ENCODE results near the gene WNT8A. TPM values are rescaled to one million over a fixed set of nuclear protein-coding genes. Genes with fewer than 3 reads are reported as not detected.

The WNT8A gene
- total and polyA plus RNA-seq, 4 donors = not detected

DNA sequence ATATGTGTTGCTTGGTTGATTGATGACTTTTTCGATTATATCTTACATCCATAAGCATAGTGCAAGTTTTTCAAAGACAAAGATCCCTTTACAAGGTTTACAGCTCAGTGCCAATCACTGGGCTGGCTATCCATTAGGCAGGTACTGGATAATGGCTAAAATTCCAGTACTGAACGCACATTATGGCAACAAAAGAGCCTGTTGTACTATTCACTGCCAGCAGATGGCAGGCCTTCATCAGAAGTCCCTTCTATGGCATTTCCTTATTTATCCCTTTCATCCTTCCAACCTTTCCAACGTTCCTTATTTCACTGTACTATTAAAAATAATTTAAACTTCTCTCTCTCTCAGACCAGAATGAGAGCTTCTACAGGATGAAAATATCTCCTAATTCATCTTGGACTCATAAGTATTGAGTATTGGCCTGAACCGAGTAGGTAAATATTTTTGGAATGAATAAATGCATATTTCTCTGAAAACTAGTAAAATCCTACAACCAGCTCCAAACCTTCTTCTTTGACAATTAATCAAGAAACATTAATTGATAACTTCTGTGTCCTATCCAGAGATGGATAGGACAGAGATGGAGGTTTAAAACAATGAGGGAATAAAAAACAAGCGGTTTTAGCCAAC, 6.7 kb upstream of the WNT8A start:
- DNase-seq = peak in 1 of 2 donors; percentile 66
- intact Hi-C loops (cut with DNase I) = loop anchor here in 1 of 2 donors (5.0 kb wide), 1 partner anchor 55 kb away; no protein-coding TSS in a partner anchor
- H3K4me3 ChIP-seq (ENCODE audit: low read length in 2 of 2) = no peak overlapping the region
- no peaks in the 10 kb centered on the region for H3K4me1 ChIP-seq (ENCODE audit: control insufficient read depth in 1 of 2, insufficient read depth in 2 of 2, low read length in 2 of 2)
- H3K27me3 ChIP-seq (ENCODE audit: control insufficient read depth in 1 of 2, insufficient read depth in 2 of 2, low read length in 1 of 2) = no peaks in the 10 kb centered on the region
- H3K36me3 ChIP-seq (ENCODE audit: control insufficient read depth in 1 of 2, insufficient read depth in 2 of 2, low read length in 1 of 2) = no peaks in the 10 kb centered on the region
- H3K27ac ChIP-seq (ENCODE audit: low read depth in 1 of 2, low read length in 2 of 2) = no peak overlapping the region
- H3K9me3 ChIP-seq (ENCODE audit: control insufficient read depth, low read length) = no peaks in the 10 kb centered on the region
- 22 to 23% methylated on average over 5 of the region's 5 CpGs for WGBS, 2 donors
- peak; percentile 60 for ATAC-seq (ENCODE audit: low FRiP score)

- intact Hi-C loops (cut with DNase I) = loop anchor here (2.0 to 5.0 kb wide), 2 partner anchors 54 to 55 kb away; no protein-coding TSS in a partner anchor
- ATAC-seq (ENCODE audit: low FRiP score) = no peak
These were observed 5.7 kb upstream of the WNT8A start for GRCh38 chr5:138078006-138078643.

GRCh38 chr5:138082033-138082432, 1.8 kb upstream of the WNT8A start:
- no peaks in the 10 kb centered on the region for H3K27me3 ChIP-seq (ENCODE audit: control insufficient read depth in 1 of 2, insufficient read depth in 2 of 2, low read length in 1 of 2)
- intact Hi-C loops (cut with DNase I) = no loop called here
- ATAC-seq (ENCODE audit: low FRiP score) = no peak
- H3K4me1 ChIP-seq (ENCODE audit: control insufficient read depth in 1 of 2, insufficient read depth in 2 of 2, low read length in 2 of 2) = no peaks in the 10 kb centered on the region
- no peak overlapping the region for H3K4me3 ChIP-seq (ENCODE audit: low read length in 2 of 2)
- WGBS, 2 donors = 88 to 90% methylated on average over 4 of the region's 4 CpGs
- DNase-seq = no peak
- no peaks in the 10 kb centered on the region for H3K36me3 ChIP-seq (ENCODE audit: control insufficient read depth in 1 of 2, insufficient read depth in 2 of 2, low read length in 1 of 2)
- H3K9me3 ChIP-seq (ENCODE audit: control insufficient read depth, low read length) = no peaks in the 10 kb centered on the region
- H3K27ac ChIP-seq (ENCODE audit: low read depth in 1 of 2, low read length in 2 of 2) = no peak overlapping the region

More at GRCh38 chr5:138078006-138078643, 5.7 kb upstream of the WNT8A start:
- WGBS, 2 donors = 26 to 35% methylated on average over 1 of the region's 1 CpG
- DNase-seq = no peak
- Histone ChIP-seq H3K27me3 (ENCODE audit: control insufficient read depth in 1 of 2, insufficient read depth in 2 of 2, low read length in 1 of 2) (no peaks in the 10 kb centered on the region), H3K4me1 (ENCODE audit: control insufficient read depth in 1 of 2, insufficient read depth in 2 of 2, low read length in 2 of 2) (no peaks in the 10 kb centered on the region), H3K4me3 (ENCODE audit: low read length in 2 of 2) (no peak overlapping the region), H3K36me3 (ENCODE audit: control insufficient read depth in 1 of 2, insufficient read depth in 2 of 2, low read length in 1 of 2) (no peaks in the 10 kb centered on the region), H3K9me3 (ENCODE audit: control insufficient read depth, low read length) (no peaks in the 10 kb centered on the region), H3K27ac (ENCODE audit: low read depth in 1 of 2, low read length in 2 of 2) (no peak overlapping the region)

GRCh38 chr5:138091685-138092084, 7.9 kb downstream of the WNT8A start:
- Histone ChIP-seq H3K27me3 (ENCODE audit: control insufficient read depth in 1 of 2, insufficient read depth in 2 of 2, low read length in 1 of 2) (peaks cover 0 to 2% of the 10 kb centered on the region in 2 donors), H3K4me1 (ENCODE audit: control insufficient read depth in 1 of 2, insufficient read depth in 2 of 2, low read length in 2 of 2) (no peaks in the 10 kb centered on the region), H3K27ac (ENCODE audit: low read depth in 1 of 2, low read length in 2 of 2) (no peak overlapping the region), H3K4me3 (ENCODE audit: low read length in 2 of 2) (no peak overlapping the region), H3K9me3 (ENCODE audit: control insufficient read depth, low read length) (no peaks in the 10 kb centered on the region), H3K36me3 (ENCODE audit: control insufficient read depth in 1 of 2, insufficient read depth in 2 of 2, low read length in 1 of 2) (no peaks in the 10 kb centered on the region)
- ATAC-seq (ENCODE audit: low FRiP score) = no peak
- intact Hi-C loops (cut with DNase I) = no loop called here
- no peak for DNase-seq
- 81 to 83% methylated on average over 4 of the region's 4 CpGs for WGBS, 2 donors

DNA sequence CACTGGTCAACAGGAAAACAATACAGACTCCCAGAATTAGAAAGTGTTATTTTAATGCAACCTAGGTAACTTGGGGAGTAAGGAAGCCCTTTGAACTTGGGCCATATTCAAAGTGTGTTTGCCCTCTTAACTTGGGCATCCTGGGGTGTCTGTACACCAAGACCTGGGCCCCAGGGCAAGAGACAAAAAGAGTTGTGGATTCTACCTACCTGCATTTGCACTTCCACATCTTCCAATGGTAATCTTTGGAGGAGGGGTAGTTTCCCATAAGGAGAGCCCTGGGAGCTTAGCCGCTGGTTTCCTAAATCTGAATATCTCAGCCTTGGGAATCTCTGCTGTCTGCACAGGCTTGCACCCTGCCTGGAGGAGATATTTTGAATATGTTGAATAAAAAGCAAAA, 8.5 kb downstream of the WNT8A start:
- WGBS, 2 donors = 42 to 65% methylated on average over 1 of the region's 1 CpG
- H3K4me1 ChIP-seq (ENCODE audit: control insufficient read depth in 1 of 2, insufficient read depth in 2 of 2, low read length in 2 of 2) = no peaks in the 10 kb centered on the region
- H3K27me3 ChIP-seq (ENCODE audit: control insufficient read depth in 1 of 2, insufficient read depth in 2 of 2, low read length in 1 of 2) = peaks cover 0 to 2% of the 10 kb centered on the region in 2 donors
- no peaks in the 10 kb centered on the region for H3K9me3 ChIP-seq (ENCODE audit: control insufficient read depth, low read length)
- intact Hi-C loops (cut with DNase I) = no loop called here
- ATAC-seq (ENCODE audit: low FRiP score) (no peak), DNase-seq (no peak)
- H3K27ac ChIP-seq (ENCODE audit: low read depth in 1 of 2, low read length in 2 of 2) = no peak overlapping the region
- H3K36me3 ChIP-seq (ENCODE audit: control insufficient read depth in 1 of 2, insufficient read depth in 2 of 2, low read length in 1 of 2) = no peaks in the 10 kb centered on the region
- H3K4me3 ChIP-seq (ENCODE audit: low read length in 2 of 2) = no peak overlapping the region

DNA sequence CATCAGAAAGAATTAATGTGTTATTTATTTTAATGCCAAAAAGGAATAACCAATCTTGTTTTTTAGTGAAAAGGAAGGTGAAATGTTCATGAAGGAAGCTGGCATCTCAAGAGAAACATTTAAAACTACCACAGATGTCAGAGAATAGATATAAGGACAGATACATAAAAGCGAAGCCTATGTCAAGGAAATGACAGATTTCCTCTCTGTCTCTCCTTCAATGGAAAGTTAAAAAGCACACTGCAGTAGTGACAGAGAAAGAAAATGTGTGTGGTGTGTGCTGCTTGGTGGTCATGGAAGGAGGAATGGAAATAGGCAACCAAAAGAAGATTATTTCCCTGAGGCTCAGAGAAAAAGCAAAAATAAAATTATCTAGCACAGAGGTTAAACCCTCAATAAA, 9.2 kb downstream of the WNT8A start:
- intact Hi-C loops (cut with DNase I) = no loop called here
- Histone ChIP-seq H3K36me3 (ENCODE audit: control insufficient read depth in 1 of 2, insufficient read depth in 2 of 2, low read length in 1 of 2) (no peaks in the 10 kb centered on the region), H3K27me3 (ENCODE audit: control insufficient read depth in 1 of 2, insufficient read depth in 2 of 2, low read length in 1 of 2) (peaks cover 0 to 2% of the 10 kb centered on the region in 2 donors), H3K9me3 (ENCODE audit: control insufficient read depth, low read length) (no peaks in the 10 kb centered on the region), H3K27ac (ENCODE audit: low read depth in 1 of 2, low read length in 2 of 2) (no peak overlapping the region), H3K4me1 (ENCODE audit: control insufficient read depth in 1 of 2, insufficient read depth in 2 of 2, low read length in 2 of 2) (no peaks in the 10 kb centered on the region), H3K4me3 (ENCODE audit: low read length in 2 of 2) (no peak overlapping the region)
- 58 to 60% methylated on average over 1 of the region's 1 CpG for WGBS, 2 donors
- DNase-seq = no peak
- ATAC-seq (ENCODE audit: low FRiP score) = no peak

GRCh38 chr5:138095100-138095907, 11.5 kb downstream of the WNT8A start:
- H3K4me1 ChIP-seq (ENCODE audit: control insufficient read depth in 1 of 2, insufficient read depth in 2 of 2, low read length in 2 of 2) = no peaks in the 10 kb centered on the region
- H3K27me3 ChIP-seq (ENCODE audit: control insufficient read depth in 1 of 2, insufficient read depth in 2 of 2, low read length in 1 of 2) = peaks cover 0 to 2% of the 10 kb centered on the region in 2 donors
- H3K9me3 ChIP-seq (ENCODE audit: control insufficient read depth, low read length) = no peaks in the 10 kb centered on the region
- H3K36me3 ChIP-seq (ENCODE audit: control insufficient read depth in 1 of 2, insufficient read depth in 2 of 2, low read length in 1 of 2) = no peaks in the 10 kb centered on the region
- H3K4me3 ChIP-seq (ENCODE audit: low read length in 2 of 2) = no peak overlapping the region
- intact Hi-C loops (cut with DNase I) = no loop called here
- no peak for ATAC-seq (ENCODE audit: low FRiP score)
- no peak for DNase-seq
- 45 to 55% methylated on average over 4 of the region's 4 CpGs for WGBS, 2 donors
- no peak overlapping the region for H3K27ac ChIP-seq (ENCODE audit: low read depth in 1 of 2, low read length in 2 of 2)

DNA sequence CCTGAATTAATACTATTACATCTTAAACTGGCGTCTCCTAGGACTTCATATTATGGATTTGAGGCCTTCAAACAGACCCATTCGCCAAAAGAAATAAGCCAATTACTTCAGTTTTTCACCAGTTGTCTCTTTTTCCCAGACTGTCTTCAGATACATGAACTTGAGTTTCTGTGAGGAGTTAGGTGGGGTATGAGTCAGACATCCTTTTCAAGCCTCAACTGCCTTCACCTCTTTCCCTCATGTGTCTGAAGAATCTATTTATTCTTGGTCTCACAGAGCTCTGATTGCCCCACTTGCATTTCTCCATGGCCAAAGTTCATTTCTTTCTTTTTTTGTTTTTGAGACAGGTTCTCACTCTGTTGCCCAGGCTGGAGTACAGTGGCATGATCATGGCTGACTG, 12.5 kb downstream of the WNT8A start:
- Histone ChIP-seq H3K9me3 (ENCODE audit: control insufficient read depth, low read length) (no peaks in the 10 kb centered on the region), H3K4me3 (ENCODE audit: low read length in 2 of 2) (no peak overlapping the region), H3K4me1 (ENCODE audit: control insufficient read depth in 1 of 2, insufficient read depth in 2 of 2, low read length in 2 of 2) (no peaks in the 10 kb centered on the region), H3K27me3 (ENCODE audit: control insufficient read depth in 1 of 2, insufficient read depth in 2 of 2, low read length in 1 of 2) (peaks cover 0 to 2% of the 10 kb centered on the region in 2 donors), H3K27ac (ENCODE audit: low read depth in 1 of 2, low read length in 2 of 2) (no peak overlapping the region), H3K36me3 (ENCODE audit: control insufficient read depth in 1 of 2, insufficient read depth in 2 of 2, low read length in 1 of 2) (no peaks in the 10 kb centered on the region)
- DNase-seq = no peak
- no peak for ATAC-seq (ENCODE audit: low FRiP score)
- 81 to 83% methylated on average over 2 of the region's 2 CpGs for WGBS, 2 donors
- intact Hi-C loops (cut with DNase I) = no loop called here

All from aorta (tissue), 5 donors.